GM23338 (cell line): ENCODE measurements around the gene FUT8.

Source experiments
- CREB1 ChIP-seq: fragments of 250-450 bp; sonication (Bioruptor Pico); IDR thresholded peaks from 2 replicates; pipeline ENCODE4 v1.5.0; 2020; ENCODE audit warnings: low read depth, mild to moderate bottlenecking, moderate library complexity
- EZH2 ChIP-seq: fragments of 200-600 bp; sonication (generic); IDR thresholded peaks from one replicate; pipeline ENCODE4 v1.8.0; 2017; ENCODE audit warnings: antibody characterized with exemption, mild to moderate bottlenecking, low read depth; ENCODE audit not compliant: unreplicated experiment
- EZH2phosphoT487 ChIP-seq: fragments of 200-600 bp; sonication (generic); IDR thresholded peaks from one replicate; pipeline ENCODE4 v1.8.1; 2018; ENCODE audit warnings: antibody characterized with exemption; ENCODE audit not compliant: unreplicated experiment
- JUNB ChIP-seq: IDR thresholded peaks from one replicate; pipeline ENCODE4 v1.6.1; 2016; ENCODE audit warnings: antibody characterized with exemption; ENCODE audit not compliant: unreplicated experiment
- NANOG ChIP-seq: IDR thresholded peaks from 2 replicates; pipeline ENCODE4 v1.6.1; 2016; ENCODE audit warnings: antibody characterized with exemption, borderline replicate concordance
- POLR2AphosphoS5 ChIP-seq: IDR thresholded peaks from 2 replicates; pipeline ENCODE4 v1.6.1; 2016; ENCODE audit warnings: antibody characterized with exemption, low read depth
- STAT1 ChIP-seq: IDR thresholded peaks from one replicate; pipeline ENCODE4 v1.6.1; 2016; ENCODE audit warnings: antibody characterized with exemption; ENCODE audit not compliant: unreplicated experiment
- ZNF114 ChIP-seq: fragments of 250-450 bp; sonication (Bioruptor Pico); IDR thresholded peaks from 2 replicates; pipeline ENCODE4 v1.5.0; 2020; ENCODE audit warnings: mild to moderate bottlenecking, moderate library complexity
- TF ChIP-seq, protein P1 (sequence below), 2 experiments: fragments of 200-600 bp in 1 of 2; sonication (generic) in 1 of 2; conservative IDR thresholded peaks; 2 replicates each; pipeline versions ENCODE4 v1.5.1 to v1.6.1; 2016 to 2017; ENCODE audit warnings: antibody characterized with exemption in 2 of 2, low read depth in 2 of 2, mild to moderate bottlenecking in 2 of 2, moderate library complexity in 1 of 2
- TF ChIP-seq, protein P2 (sequence below): IDR thresholded peaks from one replicate; pipeline ENCODE4 v1.6.1; 2018; ENCODE audit warnings: antibody characterized with exemption; ENCODE audit not compliant: unreplicated experiment

DNA sequence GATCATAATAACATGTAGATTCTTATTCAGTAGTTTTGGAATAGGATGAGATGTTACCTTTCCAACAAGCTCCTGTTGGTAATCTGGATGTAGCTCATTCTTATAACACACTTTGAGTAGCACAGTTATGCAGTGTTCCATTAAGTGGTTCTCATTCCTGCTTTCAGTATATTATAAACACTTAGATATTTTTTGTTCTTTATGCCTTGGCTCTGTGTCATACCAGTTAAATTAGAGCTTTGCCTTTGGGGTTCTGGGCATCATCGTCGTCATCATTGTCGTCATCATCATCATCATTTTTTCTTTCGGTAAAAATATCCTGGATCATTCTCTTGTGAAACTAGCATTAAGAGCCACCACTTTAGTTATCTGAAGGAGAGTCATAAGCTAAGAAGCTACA, 87.5 kb downstream of the FUT8 start:
- TF ChIP-seq, protein P1, sequence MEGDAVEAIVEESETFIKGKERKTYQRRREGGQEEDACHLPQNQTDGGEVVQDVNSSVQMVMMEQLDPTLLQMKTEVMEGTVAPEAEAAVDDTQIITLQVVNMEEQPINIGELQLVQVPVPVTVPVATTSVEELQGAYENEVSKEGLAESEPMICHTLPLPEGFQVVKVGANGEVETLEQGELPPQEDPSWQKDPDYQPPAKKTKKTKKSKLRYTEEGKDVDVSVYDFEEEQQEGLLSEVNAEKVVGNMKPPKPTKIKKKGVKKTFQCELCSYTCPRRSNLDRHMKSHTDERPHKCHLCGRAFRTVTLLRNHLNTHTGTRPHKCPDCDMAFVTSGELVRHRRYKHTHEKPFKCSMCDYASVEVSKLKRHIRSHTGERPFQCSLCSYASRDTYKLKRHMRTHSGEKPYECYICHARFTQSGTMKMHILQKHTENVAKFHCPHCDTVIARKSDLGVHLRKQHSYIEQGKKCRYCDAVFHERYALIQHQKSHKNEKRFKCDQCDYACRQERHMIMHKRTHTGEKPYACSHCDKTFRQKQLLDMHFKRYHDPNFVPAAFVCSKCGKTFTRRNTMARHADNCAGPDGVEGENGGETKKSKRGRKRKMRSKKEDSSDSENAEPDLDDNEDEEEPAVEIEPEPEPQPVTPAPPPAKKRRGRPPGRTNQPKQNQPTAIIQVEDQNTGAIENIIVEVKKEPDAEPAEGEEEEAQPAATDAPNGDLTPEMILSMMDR (conservative IDR thresholded peaks at IDR 0.05; ENCODE audit: low read depth in 2 of 2), result no peak
- TF ChIP-seq POLR2AphosphoS5, result no peak
- TF ChIP-seq EZH2, result no peak
- no peak for TF ChIP-seq CREB1 (CRISPR knock-in tag)
- no peak for TF ChIP-seq ZNF114 (CRISPR knock-in tag)
- TF ChIP-seq EZH2phosphoT487, result no peak
- TF ChIP-seq, protein P2, sequence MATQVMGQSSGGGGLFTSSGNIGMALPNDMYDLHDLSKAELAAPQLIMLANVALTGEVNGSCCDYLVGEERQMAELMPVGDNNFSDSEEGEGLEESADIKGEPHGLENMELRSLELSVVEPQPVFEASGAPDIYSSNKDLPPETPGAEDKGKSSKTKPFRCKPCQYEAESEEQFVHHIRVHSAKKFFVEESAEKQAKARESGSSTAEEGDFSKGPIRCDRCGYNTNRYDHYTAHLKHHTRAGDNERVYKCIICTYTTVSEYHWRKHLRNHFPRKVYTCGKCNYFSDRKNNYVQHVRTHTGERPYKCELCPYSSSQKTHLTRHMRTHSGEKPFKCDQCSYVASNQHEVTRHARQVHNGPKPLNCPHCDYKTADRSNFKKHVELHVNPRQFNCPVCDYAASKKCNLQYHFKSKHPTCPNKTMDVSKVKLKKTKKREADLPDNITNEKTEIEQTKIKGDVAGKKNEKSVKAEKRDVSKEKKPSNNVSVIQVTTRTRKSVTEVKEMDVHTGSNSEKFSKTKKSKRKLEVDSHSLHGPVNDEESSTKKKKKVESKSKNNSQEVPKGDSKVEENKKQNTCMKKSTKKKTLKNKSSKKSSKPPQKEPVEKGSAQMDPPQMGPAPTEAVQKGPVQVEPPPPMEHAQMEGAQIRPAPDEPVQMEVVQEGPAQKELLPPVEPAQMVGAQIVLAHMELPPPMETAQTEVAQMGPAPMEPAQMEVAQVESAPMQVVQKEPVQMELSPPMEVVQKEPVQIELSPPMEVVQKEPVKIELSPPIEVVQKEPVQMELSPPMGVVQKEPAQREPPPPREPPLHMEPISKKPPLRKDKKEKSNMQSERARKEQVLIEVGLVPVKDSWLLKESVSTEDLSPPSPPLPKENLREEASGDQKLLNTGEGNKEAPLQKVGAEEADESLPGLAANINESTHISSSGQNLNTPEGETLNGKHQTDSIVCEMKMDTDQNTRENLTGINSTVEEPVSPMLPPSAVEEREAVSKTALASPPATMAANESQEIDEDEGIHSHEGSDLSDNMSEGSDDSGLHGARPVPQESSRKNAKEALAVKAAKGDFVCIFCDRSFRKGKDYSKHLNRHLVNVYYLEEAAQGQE, result no peak
- TF ChIP-seq JUNB, result no peak
- no peak for TF ChIP-seq STAT1
- TF ChIP-seq NANOG, result no peak
